ENCODE measurements around the gene OR2T29.
"Not testable (repeated sequence)": the region's sequence is repeated elsewhere in the genome, so short reads cannot be mapped to it uniquely, and the experiment has no call there.

GRCh38 chr1:248562672-248563071, at the start of gene OR2T29:
- TF ChIP-seq CTCF (IDR thresholded peaks at IDR 0.05); ZFX (IDR thresholded peaks at IDR 0.05; ENCODE audit: borderline replicate concordance): not testable (repeated sequence)
